Heart right ventricle (tissue), 16 donors: ENCODE measurements around the gene ZNF20. TPM values are rescaled to one million over a fixed set of nuclear protein-coding genes. Genes with fewer than 3 reads are reported as not detected.

Experiments
- ATAC-seq, 8 donors: fragments of 200-7000 bp; cut with Tn5 transposase; one replicate each; pipeline ENCODE4 v1.9.1; 2020; ENCODE audit warnings: mild to moderate bottlenecking in 8 of 8, moderate library complexity in 8 of 8, moderate number of reproducible peaks in 1 of 8
- DNase-seq, 2 donors: peaks; one replicate each; pipeline ENCODE4 v3.0.0-alpha.2; 2020
- H3K27ac ChIP-seq, 10 donors: fragments of 200-600 bp; sonication (generic) in 2 of 10; one replicate each; pipeline versions ENCODE4 v1.5.0 to v1.8.0; 2020 to 2022; ENCODE audit warnings: mild to moderate bottlenecking in 3 of 10
- H3K27me3 ChIP-seq, 7 donors: fragments of 200-600 bp; one replicate each; pipeline ENCODE4 v1.8.0; 2021 to 2022; ENCODE audit warnings: mild to moderate bottlenecking in 2 of 7
- H3K36me3 ChIP-seq, 9 donors: fragments of 200-600 bp; sonication (generic) in 1 of 9; one replicate each; pipeline versions ENCODE4 v1.5.0 to v1.8.0; 2020 to 2022; ENCODE audit warnings: mild to moderate bottlenecking in 2 of 9
- H3K4me1 ChIP-seq, 9 donors: fragments of 200-600 bp; sonication (generic) in 1 of 9; one replicate each; pipeline versions ENCODE4 v1.5.0 to v1.8.0; 2020 to 2022; ENCODE audit warnings: mild to moderate bottlenecking in 4 of 9
- H3K4me3 ChIP-seq, 10 donors: fragments of 200-600 bp; sonication (generic) in 2 of 10; one replicate each; pipeline versions ENCODE4 v1.5.0 to v1.8.0; 2020 to 2022; ENCODE audit warnings: mild to moderate bottlenecking in 7 of 10, moderate library complexity in 2 of 10
- H3K9me3 ChIP-seq, 11 donors: fragments of 200-600 bp in 10 of 11; sonication (generic) in 2 of 11; one replicate each; pipeline versions ENCODE4 v1.5.0 to v1.8.0; 2013 to 2022; ENCODE audit warnings: mild to moderate bottlenecking in 2 of 11, control low read depth in 1 of 11, moderate library complexity in 1 of 11
- CTCF ChIP-seq, 9 donors: fragments of 200-600 bp; sonication (generic) in 2 of 9; IDR thresholded peaks; one replicate each; pipeline versions ENCODE4 v1.5.0 to v1.8.0; 2021 to 2022; ENCODE audit warnings: antibody characterized with exemption in 9 of 9, mild to moderate bottlenecking in 5 of 9, moderate library complexity in 1 of 9
- WGBS, 2 donors: extraction: QIAGEN DNeasy Blood & Tissue Kit; methylation state at CpG; one replicate each; pipeline ENCODE4 v1.1.7; 2013; ENCODE audit warnings: inconsistent platforms in 1 of 2; 5-methylcytosine and 5-hydroxymethylcytosine counted together
- intact Hi-C, 10 donors: fragments of 100-400 bp; cut with DNase I; formaldehyde crosslinking; loops; one replicate each; pipeline versions ENCODE4 v1.11.1 to v1.14.2; 2022
- long read RNA-seq, 3 donors: library from polyadenylated mRNA; unstranded; transcript quantifications; one replicate each; pipeline ENCODE4 v2.0.0, GENCODE V29; 2020 to 2021
- polyA plus RNA-seq, 2 donors: library from polyadenylated mRNA; stranded (reverse); fragments of 200-250 nt; gene quantifications; one replicate each; pipeline ENCODE4 v1.2.3, GENCODE V29; 2013
- total RNA-seq, 10 donors: library from RNA; stranded (reverse); fragmentation: NEBNext Ultra II Directional in 3 of 10; extraction: Animal tissue kit (Norgen Biotek cat#: 25700) in 3 of 10; gene quantifications; one replicate each; pipeline versions ENCODE4 v1.2.1 to v1.2.4, GENCODE V29; 2021 to 2023
- donor health status: Arrhythmogenic right ventricular cardiomyopathy.
- donor health status: ischemic (EF 13 %, LVEDD 7.1; RV severe dilation, severe dysfunction).
- donor health status: healthy with polysubstance abuse.
- donor health status: DM: no; HTN: yes; CAD: no.
- donor health status: DM: no; HTN: no; CAD: no.
- donor health status: ischemic (EF 25% LVEDD 6.9; RV normal size, moderate dysfunction).
- donor health status: ischemic (EF 25% LVEDD 5.7; RV mildly dilated, moderate dysfunction).
- donor health status: healthy.
- donor health status: DM: yes; HTN: yes; CAD: no.
- donor health status: Ischemic cardiomyopathy.
- donor health status: ischemic (EF 35%, LVEDD 5.7; RV mildly dilated, moderate dysfunction).
- donor health status: nonischemic (EF 11% LVEDD 7.7; RV severe dilation, severe dysfunction).
- donor health status: DM: yes; HTN: yes; CAD: no.
- donor health status: PGD.
- donor health status: ischemic (EF 29% LVEDD 5.4; RV normal size, mild dysfunction).
- donor health status: nonischemic (EF 23%, LVEDD 6.1; RV moderate dilation, normal function).

Gene ZNF20
- 1 to 10 TPM in 2 of 10 donors, under 1 TPM in 6, not detected in 2; 0.37 to 1.1 (median 0.95) TPM for total RNA-seq
- polyA plus RNA-seq: 1 to 10 TPM in 1 of 2 donors, under 1 TPM in 1; 0.59 to 1.6 TPM
- long read RNA-seq, donor 1, partial matches to known transcripts: 0 of 2 reads
- long read RNA-seq, donor 1, other reads (novel, unspliced or antisense): 1 of 2 reads
- long read RNA-seq, donor 2, partial matches to known transcripts: 0 of 1 reads
- long read RNA-seq, donor 2, other reads (novel, unspliced or antisense): 1 of 1 reads
- long read RNA-seq, donor 3, partial matches to known transcripts: 0 of 4 reads
- long read RNA-seq, donor 3, other reads (novel, unspliced or antisense): 0 of 4 reads

DNA sequence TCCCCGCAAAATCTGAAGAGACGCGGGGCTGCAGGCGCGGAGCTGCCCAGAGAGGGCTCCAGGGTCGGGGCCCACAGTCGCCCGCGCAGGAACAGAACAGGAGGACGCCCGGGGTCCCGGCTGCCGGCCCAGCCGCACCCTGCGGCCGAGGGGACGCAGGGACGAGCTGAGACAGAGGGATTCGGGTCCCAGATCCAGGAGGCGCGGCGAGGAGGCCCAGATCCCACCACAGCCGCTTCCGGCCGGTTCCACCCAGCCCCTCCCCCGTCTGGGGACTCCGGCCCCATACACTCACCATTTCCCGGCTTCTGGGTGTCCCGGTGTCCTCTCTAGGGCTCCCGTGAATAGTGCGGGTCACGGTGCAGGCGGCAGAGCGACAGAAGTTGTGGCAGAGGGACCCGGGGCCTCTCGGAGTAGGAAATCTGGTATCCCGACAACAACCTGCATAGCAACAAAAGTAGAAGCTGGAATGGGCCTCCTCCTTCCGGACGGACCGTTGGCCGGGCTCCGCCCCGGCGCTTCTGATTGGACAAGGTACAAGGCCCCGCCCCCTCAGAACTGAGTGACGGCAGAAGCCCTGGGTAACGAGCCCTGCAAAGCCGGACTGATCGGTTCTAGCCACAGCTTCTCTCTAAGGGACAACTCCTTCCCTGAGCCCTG lies at the start of gene ZNF20:
Gene ZNF20 (minus strand): TSS at position 466 of the 660 bp plus-strand sequence. CDS start 168 bp downstream, at position 298.
- Histone ChIP-seq H3K4me3 (peak within 1 kb of the TSS; percentile 57 to 97 (median 76)), H3K36me3 (peaks cover 0 to 43% (median 24%) of the 10 kb centered on the region in 9 donors), H3K27me3 (no peaks in the 10 kb centered on the region), H3K27ac (peak within 1 kb of the TSS; percentile 44 to 89 (median 78)), H3K9me3 (peaks cover 0 to 13% (median 0%) of the 10 kb centered on the region in 11 donors), H3K4me1 (peaks cover 0 to 25% (median 20%) of the 10 kb centered on the region in 9 donors)
- 0 to 1% methylated on average over 49 of the region's 49 CpGs for WGBS, 2 donors
- DNase-seq (peak; percentile 95 to 97), ATAC-seq (peak; percentile 98 to 100 (median 99))
- intact Hi-C loops: loop anchor here (1.0 to 10.0 kb wide), 22 partner anchors 47 to 417 kb away; partner anchors contain the start of genes ZNF491 (in 4 of the 10), ZNF69 (in 1 of the 10), ZNF844 (in 1 of the 10) and ZNF878 (in 1 of the 10)
- peak in 1 of 9 donors; percentile 10 for TF ChIP-seq CTCF (IDR thresholded peaks at IDR 0.05)

- no peak overlapping the region for H3K4me3 ChIP-seq
- TF ChIP-seq CTCF (IDR thresholded peaks at IDR 0.05): no peak
- DNase-seq (no peak), ATAC-seq (no peak)
- intact Hi-C loops: no loop called here
- 97 to 100% methylated on average over 6 of the region's 6 CpGs for WGBS, 2 donors
- H3K4me1 ChIP-seq: no peaks in the 10 kb centered on the region
- peaks cover 0 to 94% (median 59%) of the 10 kb centered on the region in 9 donors for H3K36me3 ChIP-seq
- peaks cover 0 to 100% (median 52%) of the 10 kb centered on the region in 11 donors for H3K9me3 ChIP-seq
- no peaks in the 10 kb centered on the region for H3K27me3 ChIP-seq
- no peak overlapping the region for H3K27ac ChIP-seq
Measured at GRCh38 chr19:12187625-12188024, 47.5 kb upstream of the ZNF20 start.

GRCh38 chr19:12180377-12180776 lies 40.2 kb upstream of the ZNF20 start:
- intact Hi-C loops: no loop called here
- Histone ChIP-seq H3K4me3 (no peak overlapping the region), H3K36me3 (peaks cover 0 to 64% (median 5%) of the 10 kb centered on the region in 9 donors), H3K27ac (no peak overlapping the region), H3K27me3 (no peaks in the 10 kb centered on the region), H3K9me3 (peaks cover 0 to 88% (median 5%) of the 10 kb centered on the region in 11 donors), H3K4me1 (no peaks in the 10 kb centered on the region)
- no peak for TF ChIP-seq CTCF (IDR thresholded peaks at IDR 0.05)
- ATAC-seq (no peak), DNase-seq (no peak)
- 97% methylated on average over 3 of the region's 3 CpGs for WGBS, 2 donors

- Histone ChIP-seq H3K4me1 (peaks cover 6 to 43% (median 41%) of the 10 kb centered on the region in 9 donors), H3K36me3 (peaks cover 0 to 53% (median 9%) of the 10 kb centered on the region in 9 donors), H3K9me3 (no peaks in the 10 kb centered on the region), H3K27ac (peak overlapping the region in 1 of 10 donors; percentile 43), H3K4me3 (no peak overlapping the region), H3K27me3 (no peaks in the 10 kb centered on the region)
- intact Hi-C loops: no loop called here
- no peak for ATAC-seq
- 88 to 92% methylated on average over 1 of the region's 1 CpG for WGBS, 2 donors
- TF ChIP-seq CTCF (IDR thresholded peaks at IDR 0.05): no peak
- no peak for DNase-seq
Measured at GRCh38 chr19:12166626-12167025, 26.5 kb upstream of the ZNF20 start.
